CD4-positive, alpha-beta T cell treated with Interleukin-17A for 1 hour (primary cell): ENCODE results near the gene CABP1.
"Not testable (repeated sequence)": the region's sequence is repeated elsewhere in the genome, so short reads cannot be mapped to it uniquely, and the experiment has no call there.

ENCODE experiments used
- DNase-seq: peaks from one replicate; pipeline ENCODE4 v3.0.0-alpha.2; 2020

Gene CABP1

DNA sequence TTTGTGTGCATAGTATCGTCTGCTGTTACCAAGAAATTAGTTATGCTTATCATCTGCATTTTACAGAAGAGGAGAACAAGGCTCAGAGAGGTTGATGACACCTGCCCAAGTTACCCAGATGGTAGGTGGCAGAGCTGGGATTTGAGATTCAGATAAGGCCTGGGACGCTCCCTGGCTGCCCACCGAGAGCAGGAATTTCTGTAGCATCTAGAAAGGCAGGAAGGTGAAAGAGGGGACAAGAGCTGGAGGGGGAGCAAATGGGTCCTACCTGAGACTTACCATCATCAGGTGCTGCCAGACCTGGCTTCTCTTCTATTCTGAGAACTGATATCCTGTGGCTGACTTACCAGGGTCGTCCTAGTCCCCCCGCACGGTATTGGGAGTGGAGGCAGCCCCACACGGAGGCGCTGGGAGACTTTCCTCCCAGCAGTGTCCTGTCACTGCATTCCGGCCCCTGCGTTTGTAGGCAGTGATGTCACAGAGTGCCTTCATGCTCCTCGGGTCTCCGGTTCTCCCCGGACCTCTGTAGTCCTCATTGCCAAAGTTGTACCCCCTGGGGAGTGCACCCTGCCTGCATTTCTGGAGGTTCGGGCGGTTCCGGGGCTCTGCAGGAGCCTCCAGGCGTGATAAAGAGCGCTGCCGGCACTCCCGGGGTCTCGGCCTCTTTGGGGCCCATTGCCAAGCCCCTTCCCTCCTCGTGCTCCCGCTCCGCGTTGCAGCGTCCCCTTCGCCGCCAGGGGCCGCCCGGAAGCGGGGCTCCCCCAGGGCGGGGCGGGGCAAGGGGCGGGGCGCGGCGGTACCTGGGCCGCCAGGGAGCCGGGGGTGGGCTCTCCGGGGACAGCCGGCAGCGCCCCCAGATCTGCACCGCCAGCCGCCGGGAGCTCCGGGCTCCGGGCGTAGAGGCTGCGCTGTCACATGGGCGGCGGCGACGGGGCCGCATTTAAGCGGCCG, at the start of gene CABP1:
Gene CABP1, plus strand, starts transcription at position 856 of the 951 bp plus-strand sequence. Its CDS starts 60 bp downstream, at position 916.
- peak; percentile 61 for DNase-seq

GRCh38 chr12:120590741-120591407, 49.6 kb upstream of the CABP1 start:
- no peak for DNase-seq

DNA sequence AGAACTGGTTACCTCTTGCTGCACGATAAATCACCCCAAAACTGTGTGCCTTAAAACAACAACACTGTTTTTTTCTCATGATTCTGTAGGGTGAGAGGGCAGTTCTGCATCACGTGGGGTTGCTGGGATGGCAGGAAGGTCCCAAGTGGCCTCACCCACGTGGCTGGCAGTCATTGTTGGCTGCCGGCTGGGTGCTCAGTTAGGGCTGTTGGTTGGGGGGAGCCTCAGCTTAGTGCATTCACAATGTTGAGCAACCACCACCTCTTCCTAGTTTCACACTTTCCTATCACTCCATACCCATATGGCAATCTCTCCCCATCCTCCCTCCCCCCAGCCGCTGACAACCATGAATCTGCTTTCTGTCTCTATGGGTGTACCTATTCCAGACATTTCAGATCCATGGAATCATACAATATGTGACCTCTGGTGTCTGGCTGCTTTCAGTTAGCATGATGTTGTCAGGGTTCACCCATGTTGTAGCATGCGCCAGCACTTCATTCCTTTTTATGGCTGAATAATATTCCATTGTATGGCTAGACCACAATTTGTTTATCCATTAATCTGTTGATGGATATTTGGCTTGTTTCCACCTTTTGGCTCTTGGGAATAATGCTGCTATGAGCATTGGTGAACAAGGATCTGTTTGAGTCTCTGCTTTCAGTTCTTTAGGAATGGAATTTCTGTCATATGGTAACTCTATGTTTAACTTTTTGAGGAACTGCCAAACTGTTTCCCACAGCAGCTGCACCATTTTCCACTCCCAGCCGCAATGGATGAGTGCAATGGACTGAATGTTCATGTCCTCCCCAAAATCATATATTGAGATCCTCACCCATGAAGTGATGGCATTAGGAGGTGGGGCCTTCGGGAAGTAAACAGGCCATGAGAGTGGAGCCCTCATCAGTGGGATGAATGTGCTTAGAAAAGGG, 48.0 kb upstream of the CABP1 start:
- DNase-seq = no peak

DNA sequence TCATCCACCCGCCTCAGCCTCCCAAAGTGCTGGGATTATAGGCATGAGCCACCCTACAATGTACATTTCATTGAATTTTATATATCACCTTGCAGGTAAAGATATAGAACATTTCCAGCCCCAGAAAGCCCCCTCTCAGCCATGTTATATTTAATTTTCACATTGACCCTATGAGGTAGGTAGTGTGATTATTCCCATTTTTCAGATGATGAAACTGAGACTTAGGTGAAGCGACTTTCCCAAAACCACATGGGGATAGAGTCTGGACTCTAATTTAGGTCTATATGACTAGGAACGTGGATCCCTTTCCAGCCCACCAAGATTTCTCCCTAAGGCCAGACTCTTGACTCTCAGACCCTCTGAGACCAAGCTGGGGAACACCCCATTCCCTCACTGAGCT, 43.5 kb upstream of the CABP1 start:
- no peak for DNase-seq

DNA sequence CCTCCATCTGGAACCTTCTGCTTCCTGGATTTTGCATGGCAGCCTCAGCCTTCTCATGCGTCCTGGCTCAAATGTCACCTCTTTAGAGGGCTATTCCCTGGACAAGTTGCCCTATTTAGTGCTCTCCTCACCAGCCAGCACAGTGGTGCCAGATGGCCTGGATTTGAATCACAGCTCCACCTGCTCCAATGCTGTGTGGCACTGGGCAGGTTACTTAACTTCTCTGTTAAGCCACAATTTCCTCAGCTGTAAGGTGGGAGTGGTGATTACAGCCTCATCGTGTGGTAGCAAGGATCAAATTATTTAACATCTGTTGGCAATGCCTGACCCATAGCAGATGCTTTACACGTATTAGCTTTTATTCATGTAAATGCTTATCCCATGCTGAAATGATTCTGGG, 42.6 kb upstream of the CABP1 start:
- no peak for DNase-seq

- DNase-seq = no peak
Observed at GRCh38 chr12:120598674-120599463, 41.6 kb upstream of the CABP1 start.

DNA sequence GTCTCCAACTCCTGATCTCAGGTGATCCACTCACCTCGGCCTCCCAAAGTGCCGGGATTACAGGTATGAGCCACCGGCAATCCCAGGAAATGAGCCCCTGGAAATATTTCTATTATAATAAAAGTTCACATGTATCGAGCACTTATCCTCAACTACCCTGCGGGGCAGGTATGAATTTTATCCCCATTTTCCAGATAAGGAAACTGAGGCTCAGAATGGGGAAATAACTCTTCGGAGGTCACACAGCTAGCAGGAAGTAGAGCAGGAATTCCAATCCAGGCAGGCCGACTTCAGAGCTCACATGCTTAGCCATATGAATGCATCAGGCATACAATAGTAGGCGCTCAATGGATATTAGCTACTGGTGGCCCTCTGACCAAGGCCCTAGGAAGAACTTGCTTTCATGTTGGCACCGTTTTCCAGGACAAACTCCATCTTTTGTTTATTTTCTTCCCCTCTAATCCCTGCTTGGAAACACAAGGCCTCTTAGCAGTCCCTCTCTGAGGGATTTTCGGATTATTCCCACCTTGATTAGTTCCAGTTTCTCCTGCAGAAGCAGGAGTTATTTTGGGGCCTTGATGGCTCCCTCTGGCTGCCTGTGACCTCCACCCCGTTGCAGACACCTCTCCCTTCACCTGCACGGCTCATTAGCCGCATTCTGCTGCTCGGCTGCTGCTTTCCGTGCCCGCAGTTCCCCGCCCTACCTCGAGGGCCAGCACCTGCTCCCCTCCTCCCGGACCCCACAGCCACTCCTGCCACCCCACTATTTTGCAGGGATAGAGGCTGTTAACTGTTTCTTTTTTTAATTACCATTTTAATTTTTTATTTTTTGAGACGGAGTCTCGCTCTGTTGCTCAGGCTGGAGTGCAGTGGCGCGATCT, 40.5 kb upstream of the CABP1 start:
- no peak for DNase-seq

- DNase-seq = peak; percentile 5
Observed at GRCh38 chr12:120602416-120602815, 38.0 kb upstream of the CABP1 start.

- DNase-seq = no peak
Observed at GRCh38 chr12:120610560-120610959, 29.9 kb upstream of the CABP1 start.

DNA sequence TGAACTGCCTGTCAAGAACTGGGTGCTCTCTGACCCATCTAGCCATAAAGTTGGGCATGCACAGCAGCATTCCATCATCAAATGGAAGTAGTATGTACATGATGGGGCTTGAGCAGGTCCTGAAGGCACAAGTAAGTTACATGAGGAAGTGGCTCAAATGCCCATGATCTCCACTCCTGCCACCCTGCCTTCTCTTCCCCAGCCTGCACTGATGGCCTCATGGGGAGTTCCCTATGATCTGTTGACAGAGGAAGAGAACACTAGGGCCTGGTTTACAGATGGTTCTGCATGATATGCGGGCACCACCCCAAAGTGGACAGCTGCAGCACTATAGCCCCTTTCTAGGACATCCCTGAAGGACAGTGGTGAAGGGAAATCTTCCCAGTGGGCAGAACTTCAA, 28.9 kb upstream of the CABP1 start:
- DNase-seq = not testable (repeated sequence)

- no peak for DNase-seq
Observed at GRCh38 chr12:120614848-120615247, 25.6 kb upstream of the CABP1 start.

- DNase-seq = not testable (repeated sequence)
Observed at GRCh38 chr12:120617193-120617592, 23.2 kb upstream of the CABP1 start.

GRCh38 chr12:120617767-120618166, 22.7 kb upstream of the CABP1 start:
- DNase-seq = not testable (repeated sequence)

DNA sequence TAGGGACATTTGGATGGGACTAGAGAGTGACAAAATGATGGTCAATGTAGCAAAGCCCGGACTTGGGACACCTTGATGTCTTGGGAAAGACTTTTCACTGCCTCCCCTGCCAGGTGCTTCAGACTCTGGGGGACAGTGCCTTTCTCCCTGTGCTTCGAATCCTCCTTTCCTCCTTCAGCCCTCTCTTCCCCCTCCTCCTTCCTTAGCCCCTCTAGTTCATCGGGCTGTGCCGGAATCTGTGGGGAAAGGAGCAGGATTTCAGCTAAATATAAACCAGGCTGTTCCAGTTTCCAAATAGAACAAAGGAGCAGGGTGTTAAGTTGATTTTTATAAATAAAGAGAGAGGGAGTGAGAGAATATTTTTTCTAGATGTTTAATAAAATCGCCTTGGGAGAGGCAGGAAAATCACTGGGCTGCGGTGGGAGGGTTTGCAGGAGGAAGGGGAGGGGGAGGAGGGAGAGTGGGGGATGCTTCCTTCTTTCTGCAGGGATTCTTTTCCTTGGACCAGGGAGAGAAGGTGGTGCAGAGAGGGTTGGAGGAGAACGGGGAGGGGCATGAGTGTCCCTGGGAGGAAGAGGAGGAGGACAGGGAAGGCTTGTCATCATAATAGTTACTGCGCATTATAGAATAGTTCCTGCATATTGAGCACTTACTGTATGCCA, 21.3 kb upstream of the CABP1 start:
- no peak for DNase-seq

DNA sequence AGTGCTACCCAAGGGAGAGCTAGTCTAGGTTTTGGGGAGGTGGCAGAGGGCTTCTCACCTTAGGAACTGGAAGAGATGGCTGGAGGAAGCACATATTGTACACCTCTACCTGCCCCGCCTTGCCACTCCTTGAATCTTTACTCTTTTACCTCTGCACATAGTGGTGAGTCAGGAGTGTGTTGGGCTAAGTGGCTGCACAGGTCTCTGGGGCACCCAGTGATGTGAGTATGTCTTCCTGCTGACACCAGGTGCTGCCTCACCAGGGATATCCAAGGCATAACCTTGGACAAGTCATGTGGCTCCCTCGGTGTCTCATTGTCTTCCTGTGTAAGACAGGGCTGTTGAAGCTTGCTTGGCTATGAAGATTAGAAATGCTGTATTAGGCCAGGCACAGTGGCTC, 19.8 kb upstream of the CABP1 start:
- DNase-seq = no peak

DNA sequence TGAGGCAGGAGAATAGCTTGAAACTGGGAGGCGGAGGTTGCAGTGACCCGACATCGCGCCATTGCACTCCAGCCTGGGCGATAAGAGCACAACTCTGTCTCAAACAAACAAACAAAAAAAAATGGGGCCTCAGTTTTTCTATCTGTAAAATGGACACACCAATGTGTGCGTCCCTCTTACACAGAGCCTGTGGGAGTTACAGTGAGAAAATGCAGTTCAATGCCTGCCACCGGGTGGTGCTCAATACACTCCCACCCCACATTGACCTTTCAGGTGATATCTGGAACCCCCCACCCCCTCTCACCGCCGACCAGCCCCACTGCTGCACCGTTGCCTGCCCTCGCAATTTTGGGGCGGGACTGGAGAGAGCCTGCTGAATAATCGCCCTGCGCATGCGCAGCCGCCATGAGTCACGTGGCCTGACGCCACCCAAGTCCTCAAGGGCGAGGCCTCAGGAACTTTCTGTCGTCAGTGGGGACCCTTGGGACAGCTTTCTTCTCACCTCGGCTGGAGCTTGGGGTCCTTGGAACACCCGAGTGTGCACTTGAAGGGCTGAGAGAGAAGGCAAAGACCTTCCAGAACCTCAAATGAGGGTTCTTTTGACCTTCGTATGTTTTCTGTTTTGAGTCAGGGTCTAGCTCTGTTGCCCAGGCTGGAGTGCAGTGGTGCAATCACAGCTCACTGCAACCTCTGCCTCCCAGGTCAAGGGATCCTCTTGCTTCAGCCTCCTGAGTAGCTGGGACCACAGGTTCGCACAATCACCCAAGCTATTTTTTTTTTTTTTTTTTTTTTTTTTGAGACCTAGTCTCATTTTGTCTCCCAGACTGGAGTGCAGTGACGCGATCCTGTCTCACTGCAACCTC, 14.6 kb upstream of the CABP1 start:
- DNase-seq = peak; percentile 28

DNA sequence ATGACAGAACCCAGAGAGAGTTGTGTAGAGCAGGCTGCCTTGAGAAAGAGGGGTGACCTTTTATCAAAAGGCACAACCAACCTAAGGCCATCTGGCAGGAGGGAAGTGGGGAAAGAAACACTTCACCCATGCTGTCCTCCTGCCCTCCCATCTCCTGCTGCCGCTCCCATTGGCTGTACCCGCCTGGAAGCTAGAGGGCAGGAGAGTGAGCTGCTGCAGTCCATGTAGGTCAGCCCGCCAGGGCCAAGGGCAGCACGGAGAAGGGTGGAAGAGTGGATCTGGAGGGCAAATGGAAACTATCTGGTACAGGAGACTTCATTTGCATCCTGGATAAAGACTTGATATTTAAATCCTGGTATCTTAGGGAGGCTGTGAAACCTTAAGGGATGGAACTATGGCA, 11.5 kb upstream of the CABP1 start:
- no peak for DNase-seq

GRCh38 chr12:120630104-120630892, 10.1 kb upstream of the CABP1 start:
- no peak for DNase-seq

GRCh38 chr12:120631097-120631496, 9.3 kb upstream of the CABP1 start:
- DNase-seq = no peak
